ENCODE results near the gene CA7. TPM values are rescaled to one million over a fixed set of nuclear protein-coding genes. Genes with fewer than 3 reads are reported as not detected.
A peak's percentile ranks its signal among the peaks of the same experiment; 100 is the strongest.

CA7 gene
- total RNA-seq, 2 donors from 2014 or later, result not detected

- H3K36me3 ChIP-seq (replicated peaks in 1 of 2; ENCODE audit: insufficient read depth in 1 of 2, low read depth in 2 of 2), result no peaks in the 10 kb centered on the region
- DNase-seq, result no peak
- H3K27ac ChIP-seq, result peak overlapping the region in 2 of 4 donors; percentile 55 to 71
- H3K9me3 ChIP-seq, result no peaks in the 10 kb centered on the region
- TF ChIP-seq POLR2A (IDR thresholded peaks at IDR 0.05), result no peak
- TF ChIP-seq, protein P1, sequence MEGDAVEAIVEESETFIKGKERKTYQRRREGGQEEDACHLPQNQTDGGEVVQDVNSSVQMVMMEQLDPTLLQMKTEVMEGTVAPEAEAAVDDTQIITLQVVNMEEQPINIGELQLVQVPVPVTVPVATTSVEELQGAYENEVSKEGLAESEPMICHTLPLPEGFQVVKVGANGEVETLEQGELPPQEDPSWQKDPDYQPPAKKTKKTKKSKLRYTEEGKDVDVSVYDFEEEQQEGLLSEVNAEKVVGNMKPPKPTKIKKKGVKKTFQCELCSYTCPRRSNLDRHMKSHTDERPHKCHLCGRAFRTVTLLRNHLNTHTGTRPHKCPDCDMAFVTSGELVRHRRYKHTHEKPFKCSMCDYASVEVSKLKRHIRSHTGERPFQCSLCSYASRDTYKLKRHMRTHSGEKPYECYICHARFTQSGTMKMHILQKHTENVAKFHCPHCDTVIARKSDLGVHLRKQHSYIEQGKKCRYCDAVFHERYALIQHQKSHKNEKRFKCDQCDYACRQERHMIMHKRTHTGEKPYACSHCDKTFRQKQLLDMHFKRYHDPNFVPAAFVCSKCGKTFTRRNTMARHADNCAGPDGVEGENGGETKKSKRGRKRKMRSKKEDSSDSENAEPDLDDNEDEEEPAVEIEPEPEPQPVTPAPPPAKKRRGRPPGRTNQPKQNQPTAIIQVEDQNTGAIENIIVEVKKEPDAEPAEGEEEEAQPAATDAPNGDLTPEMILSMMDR (IDR thresholded peaks at IDR 0.05), result no peak
- 41 to 53% methylated on average over 6 to 7 of the region's 7 CpGs for WGBS, 2 donors
- H3K4me1 ChIP-seq, result peaks cover 43% of the 10 kb centered on the region
- no peak overlapping the region for H3K4me3 ChIP-seq
- no peak for ATAC-seq
- H3K27me3 ChIP-seq, result no peaks in the 10 kb centered on the region
- intact Hi-C loops (cut with DNase I), result no loop called here
Measured at GRCh38 chr16:66900721-66901441, 56.7 kb downstream of the CA7 start.

- Histone ChIP-seq H3K36me3 (replicated peaks in 1 of 2; ENCODE audit: insufficient read depth in 1 of 2, low read depth in 2 of 2) (no peaks in the 10 kb centered on the region), H3K9me3 (no peaks in the 10 kb centered on the region), H3K4me3 (no peak overlapping the region), H3K27ac (no peak overlapping the region), H3K27me3 (no peaks in the 10 kb centered on the region), H3K4me1 (peaks cover 45% of the 10 kb centered on the region)
- WGBS, 2 donors, result 70 to 81% methylated on average over 2 to 10 of the region's 10 CpGs
- TF ChIP-seq, protein P1 (IDR thresholded peaks at IDR 0.05), result no peak
- no peak for TF ChIP-seq POLR2A (IDR thresholded peaks at IDR 0.05)
- no peak for DNase-seq
- no peak for ATAC-seq
- intact Hi-C loops (cut with DNase I), result no loop called here
Measured at GRCh38 chr16:66901626-66902025, 57.4 kb downstream of the CA7 start.

DNA sequence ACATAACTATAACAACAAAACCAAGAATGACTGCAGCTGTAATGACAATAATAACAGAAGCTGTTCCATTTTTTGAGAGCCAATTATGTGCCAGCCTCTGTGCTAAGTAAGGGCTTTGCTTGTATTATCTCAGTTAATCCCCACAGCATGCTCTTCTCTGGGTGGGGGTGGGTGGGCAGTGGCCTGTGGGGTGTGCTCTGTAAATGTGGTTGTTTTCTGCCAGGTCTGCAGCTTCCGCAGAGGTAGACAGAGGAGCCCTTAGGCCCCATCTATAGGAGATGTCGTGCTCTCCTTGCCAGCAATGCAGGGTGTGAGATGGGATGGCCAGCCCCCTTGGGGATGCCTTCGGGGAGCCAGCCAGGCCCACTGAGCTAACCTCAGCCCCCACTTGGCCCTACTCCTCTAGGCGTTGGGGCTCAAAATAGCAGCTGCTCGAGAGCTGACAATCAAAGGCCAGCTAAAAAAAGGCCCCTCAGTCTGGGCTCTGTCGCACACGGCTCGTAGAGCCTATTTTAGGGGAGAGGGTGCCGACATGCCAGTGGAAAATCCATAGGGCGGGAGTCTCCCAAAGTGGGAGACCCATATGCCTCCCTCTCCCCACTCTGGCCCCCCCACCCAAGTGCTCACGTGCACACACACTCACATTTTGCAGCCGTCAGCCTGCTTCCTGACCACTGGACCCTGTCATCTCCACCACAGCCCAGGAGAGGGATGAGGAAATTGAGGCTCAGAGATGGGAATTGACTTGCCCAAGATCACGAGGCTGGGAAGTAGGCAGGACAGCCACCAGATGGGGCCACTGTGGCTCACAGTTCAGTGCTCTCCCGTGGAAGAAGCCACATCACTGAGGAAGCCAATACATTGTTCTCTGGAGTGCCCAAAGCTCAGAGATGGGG is 58.7 kb downstream of the CA7 start:
- 81 to 87% methylated on average over 12 to 13 of the region's 14 CpGs for WGBS, 2 donors
- no peak for TF ChIP-seq POLR2A (IDR thresholded peaks at IDR 0.05)
- TF ChIP-seq, protein P1 (IDR thresholded peaks at IDR 0.05), result no peak
- intact Hi-C loops (cut with DNase I), result no loop called here
- Histone ChIP-seq H3K27me3 (no peaks in the 10 kb centered on the region), H3K4me1 (peaks cover 45% of the 10 kb centered on the region), H3K9me3 (no peaks in the 10 kb centered on the region), H3K36me3 (replicated peaks in 1 of 2; ENCODE audit: insufficient read depth in 1 of 2, low read depth in 2 of 2) (no peaks in the 10 kb centered on the region), H3K4me3 (no peak overlapping the region), H3K27ac (no peak overlapping the region)
- DNase-seq (no peak), ATAC-seq (no peak)

Other genes with a start within 250 kb of the CA7 start
- 1 to 10 TPM; 4.3 to 6.0 TPM for gene CMTM3, start 239.7 kb upstream of the CA7 start, total RNA-seq
- gene CMTM4, start 147.7 kb upstream of the CA7 start, total RNA-seq, result 10 to 100 TPM; 35.9 to 36.6 TPM
- 100 to 1,000 TPM in 1 of 2 donors, 10 to 100 TPM in 1; 87.3 to 109 TPM for gene DYNC1LI2, start 92.8 kb upstream of the CA7 start, total RNA-seq
- gene TERB1, start 42.8 kb upstream of the CA7 start, total RNA-seq, result not detected
- 10 to 100 TPM; 25.7 to 34.6 TPM for gene NAE1, start 13.4 kb upstream of the CA7 start, total RNA-seq
- gene PDP2, start 36.1 kb downstream of the CA7 start, total RNA-seq, result 1 to 10 TPM; 4.4 to 6.9 TPM
- gene CDH16, start 74.5 kb downstream of the CA7 start, total RNA-seq, result not detected
- 1 to 10 TPM in 1 of 2 donors, not detected in 1; 8.3 TPM for gene RRAD, start 81.1 kb downstream of the CA7 start, total RNA-seq
- 10 to 100 TPM in 1 of 2 donors, 1 to 10 TPM in 1; 7.6 to 15.3 TPM for gene CIAO2B, start 90.0 kb downstream of the CA7 start, total RNA-seq
- gene CES2, start 91.1 kb downstream of the CA7 start, total RNA-seq, result 10 to 100 TPM; 24.9 to 29.3 TPM
- gene CES3, start 116.9 kb downstream of the CA7 start, total RNA-seq, result 1 to 10 TPM; 5.2 to 5.6 TPM
- 10 to 100 TPM; 10.9 to 16.5 TPM for gene CES4A, start 144.2 kb downstream of the CA7 start, total RNA-seq
- 10 to 100 TPM; 28.0 to 41.9 TPM for gene CBFB, start 184.7 kb downstream of the CA7 start, total RNA-seq